Ovary (tissue), 1 donor: ENCODE data around the gene UBR3.

ENCODE experiments used
- EP300 ChIP-seq: sonication (generic); formaldehyde crosslinking; IDR thresholded peaks from one replicate; pipeline ENCODE4 v1.6.1; 2017; ENCODE audit warnings: antibody characterized with exemption
- POLR2A ChIP-seq: fragments of 450-650 bp; IDR thresholded peaks from one replicate; pipeline ENCODE4 v1.6.1; 2017; ENCODE audit warnings: antibody characterized with exemption, mild to moderate bottlenecking, moderate library complexity

GRCh38 chr2:170044751-170045478 is 217.7 kb downstream of the UBR3 start:
- TF ChIP-seq EP300: no peak
- TF ChIP-seq POLR2A: no peak
